ENCODE data around the gene TBL1Y.

GRCh38 chrY:7016521-7016920, 106.0 kb downstream of the TBL1Y start:
- TF ChIP-seq EZH2 (IDR thresholded peaks at IDR 0.05; ENCODE audit: borderline replicate concordance, insufficient read depth, low read depth, low read length, poor library complexity, severe bottlenecking) = no peak
- TF ChIP-seq CTCF (IDR thresholded peaks at IDR 0.05) = no peak
